Raji (cell line): Measurements from ENCODE around the gene FAM43A.

ENCODE experiments used
- POLR2A ChIP-seq: IDR thresholded peaks from 2 replicates; pipeline ENCODE4 v1.6.1; 2011; ENCODE audit warnings: low read depth, low read length, control low read depth; ENCODE audit not compliant: insufficient read depth

Gene FAM43A

GRCh38 chr3:194671900-194672808 lies 13.5 kb upstream of the FAM43A start, which contains the start of gene LSG1:
LSG1 (minus strand) TSS chr3:194672191; CDS start chr3:194672162, 29 bp downstream.
- TF ChIP-seq POLR2A: peak; percentile 75

- TF ChIP-seq POLR2A: no peak
Observed at GRCh38 chr3:194672876-194673275, 12.8 kb upstream of the FAM43A start.

DNA sequence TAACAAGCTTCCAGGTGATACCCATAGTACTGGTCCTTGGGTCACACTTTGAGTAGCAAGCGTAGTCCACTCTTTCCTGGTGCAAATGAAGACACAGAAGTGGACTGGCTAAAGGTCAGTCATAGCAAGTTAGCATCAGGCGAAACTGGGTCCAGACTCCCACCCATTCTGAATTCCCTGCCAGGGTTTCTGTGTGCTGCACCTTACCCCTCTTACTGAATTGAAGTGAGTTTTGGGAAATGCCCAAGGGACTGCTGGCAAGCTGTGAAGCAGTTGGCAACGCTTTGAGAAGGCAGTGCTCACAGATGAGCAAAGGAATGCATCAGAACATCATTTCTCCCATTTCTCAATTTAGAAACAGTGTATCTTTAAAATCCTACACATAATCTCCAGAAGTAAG lies 11.9 kb upstream of the FAM43A start:
- no peak for TF ChIP-seq POLR2A

GRCh38 chr3:194675081-194675640 lies 10.5 kb upstream of the FAM43A start:
- TF ChIP-seq POLR2A: no peak

- TF ChIP-seq POLR2A: no peak
Observed at GRCh38 chr3:194675680-194676079, 10.0 kb upstream of the FAM43A start.

DNA sequence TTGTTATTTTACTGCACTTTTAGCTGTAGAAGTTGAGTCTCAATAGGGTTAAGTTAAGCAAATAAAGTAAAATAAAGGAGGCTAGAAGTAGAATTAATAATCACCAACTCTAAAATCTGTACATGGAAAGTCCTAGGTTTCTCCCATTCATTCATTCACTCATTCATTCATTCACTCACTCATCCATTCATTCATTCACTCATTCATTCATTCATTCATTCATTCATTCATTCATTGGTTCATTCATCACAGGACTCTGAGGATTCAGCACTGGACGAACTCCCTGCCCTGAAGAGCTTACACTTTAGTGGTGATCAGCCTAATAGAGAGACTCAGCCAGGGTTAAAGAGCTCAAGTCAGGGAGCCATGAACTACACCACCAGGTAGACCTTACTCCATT lies 9.2 kb upstream of the FAM43A start:
- TF ChIP-seq POLR2A: no peak

DNA sequence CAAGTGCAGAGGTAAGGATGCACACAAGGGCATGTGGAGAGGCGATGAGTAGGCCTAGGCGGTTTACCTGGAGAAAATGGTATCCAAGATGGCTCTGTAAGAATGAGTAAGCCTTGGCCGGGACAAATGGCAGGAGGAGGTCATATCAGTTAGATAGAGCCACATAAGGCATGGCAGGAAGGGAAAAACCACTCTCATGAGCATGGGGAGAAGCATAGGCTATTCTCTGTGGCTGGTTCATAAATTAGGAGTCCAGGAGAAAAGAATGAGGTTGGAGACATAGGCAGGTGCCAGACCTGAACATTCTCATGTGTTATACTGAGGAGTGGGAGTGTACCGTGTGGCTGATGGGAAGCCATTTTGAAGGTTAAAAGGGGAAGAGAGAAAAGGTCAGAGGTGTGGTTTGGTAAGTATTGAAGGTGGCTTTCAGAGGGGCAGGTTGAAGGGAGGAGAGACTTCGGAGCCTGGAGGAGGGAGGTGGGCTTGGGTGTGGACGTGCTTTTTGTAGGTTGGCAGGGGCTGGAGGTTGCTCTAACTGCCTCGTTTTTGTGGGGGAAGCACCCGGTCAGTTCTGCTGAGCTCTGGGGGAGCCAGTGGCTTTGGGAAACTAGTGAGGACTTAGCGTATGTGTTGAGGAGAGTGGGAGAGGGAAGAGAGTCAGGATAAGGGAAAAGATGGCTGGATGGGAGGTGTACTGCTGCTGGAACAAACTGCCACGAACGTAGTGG lies 4.6 kb upstream of the FAM43A start:
- TF ChIP-seq POLR2A: no peak

- no peak for TF ChIP-seq POLR2A
Observed at GRCh38 chr3:194682189-194682693, 3.4 kb upstream of the FAM43A start.

DNA sequence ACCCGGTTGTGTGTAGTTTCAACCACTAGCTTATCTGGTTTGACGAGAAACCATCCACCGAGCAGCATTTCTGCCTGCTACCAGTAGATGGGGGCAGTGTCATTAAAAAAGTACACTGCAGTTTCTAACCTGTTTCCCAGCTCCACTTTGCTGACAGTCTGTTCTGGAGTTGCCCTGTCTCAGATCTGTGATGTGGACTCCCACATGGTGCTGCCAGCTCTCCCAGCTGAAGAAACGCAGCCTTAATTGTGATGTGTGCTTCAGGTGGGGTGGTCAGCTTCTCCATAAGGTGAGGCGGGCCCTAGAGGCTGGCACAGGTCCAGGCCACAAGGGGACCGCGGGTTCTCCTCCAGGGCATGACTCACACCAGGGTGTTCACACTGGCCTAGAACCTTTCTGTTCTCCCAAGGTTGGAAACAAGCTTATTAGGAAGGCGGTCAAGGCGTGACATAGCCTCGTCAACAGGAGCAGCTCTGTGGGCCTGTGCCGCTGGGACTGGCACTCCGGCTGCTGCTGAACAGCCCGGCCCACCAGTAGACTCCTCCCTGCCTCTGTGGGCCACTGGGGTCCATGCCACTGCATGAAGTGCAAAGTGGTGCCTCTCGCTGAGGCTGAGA lies 2.9 kb upstream of the FAM43A start:
- no peak for TF ChIP-seq POLR2A

DNA sequence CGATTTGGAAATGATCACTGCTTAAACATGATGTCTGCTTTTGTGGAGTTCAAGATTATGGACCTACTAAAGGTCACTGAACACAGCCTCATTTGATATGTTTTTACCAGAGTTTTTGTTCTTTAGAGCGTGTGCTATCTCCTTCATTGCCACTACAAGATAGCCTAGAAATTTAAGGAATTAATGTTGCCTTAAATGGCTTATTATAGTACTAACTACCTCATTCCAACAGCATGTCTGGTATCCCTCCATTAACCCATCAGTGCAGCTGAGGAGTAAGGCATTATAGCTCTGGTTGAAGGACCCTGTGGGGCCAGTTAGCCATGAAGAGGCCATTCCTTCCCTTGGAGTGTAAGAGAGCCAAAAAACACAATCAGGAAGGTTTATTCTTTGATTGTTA lies 2.3 kb upstream of the FAM43A start:
- TF ChIP-seq POLR2A: no peak

DNA sequence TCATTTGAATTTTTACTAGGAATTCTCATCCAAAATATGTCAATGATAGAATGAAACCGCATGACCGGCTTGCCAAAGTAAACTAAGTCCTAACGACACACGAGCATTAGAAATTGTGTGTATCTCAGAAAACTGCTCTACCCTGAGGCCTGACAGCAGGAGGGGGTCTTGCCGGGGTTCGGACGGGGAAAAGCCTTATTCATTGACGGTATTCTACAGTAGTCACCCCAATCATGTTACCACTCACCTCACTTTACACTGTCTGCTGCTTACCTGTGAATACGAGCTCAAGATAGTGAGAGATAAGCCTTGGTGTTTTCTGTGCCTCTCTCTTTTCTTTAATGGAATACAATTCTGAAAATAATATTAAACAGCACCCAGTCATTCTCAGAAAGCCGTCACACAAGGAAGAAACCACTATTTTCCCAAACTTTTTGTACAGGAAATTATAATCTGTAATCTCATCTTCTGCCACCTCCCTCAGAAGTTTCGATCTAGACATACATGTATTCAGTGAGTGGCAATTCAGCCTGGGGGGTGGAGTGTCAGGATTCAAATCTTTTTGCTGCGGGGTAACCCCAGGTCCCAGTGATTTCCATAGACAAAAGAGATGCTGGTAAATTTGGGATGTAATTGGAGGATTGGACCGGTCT lies 492 bp upstream of the FAM43A start:
- TF ChIP-seq POLR2A: no peak

- TF ChIP-seq POLR2A: no peak
Observed at GRCh38 chr3:194686414-194686815, 732 bp downstream of the FAM43A start.

GRCh38 chr3:194686816-194687637 lies 1.3 kb downstream of the FAM43A start:
- no peak for TF ChIP-seq POLR2A
